ENCODE data around the gene IKZF1.

DNA sequence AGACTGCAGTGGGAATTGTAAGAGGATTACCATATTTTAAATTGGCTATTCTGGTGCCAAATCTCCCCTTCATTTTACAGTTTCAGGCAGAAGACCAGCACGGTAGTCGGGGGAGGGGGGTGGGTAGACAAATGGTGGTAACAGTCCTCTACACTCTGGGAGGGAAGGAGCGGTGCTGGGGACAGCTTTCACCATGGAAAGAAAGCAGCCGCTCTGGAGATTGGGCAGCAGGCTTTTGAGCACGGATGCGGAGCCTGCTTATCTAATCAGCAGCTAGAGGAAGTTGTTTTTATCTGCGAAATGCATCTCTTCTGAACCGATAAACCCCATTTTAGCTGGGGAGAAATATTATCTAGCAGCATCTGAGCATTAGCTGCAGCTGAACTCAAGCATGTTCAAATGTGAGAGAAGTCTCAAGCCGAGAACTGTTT, 28.7 kb downstream of the IKZF1 start:
- TF ChIP-seq, protein P1, sequence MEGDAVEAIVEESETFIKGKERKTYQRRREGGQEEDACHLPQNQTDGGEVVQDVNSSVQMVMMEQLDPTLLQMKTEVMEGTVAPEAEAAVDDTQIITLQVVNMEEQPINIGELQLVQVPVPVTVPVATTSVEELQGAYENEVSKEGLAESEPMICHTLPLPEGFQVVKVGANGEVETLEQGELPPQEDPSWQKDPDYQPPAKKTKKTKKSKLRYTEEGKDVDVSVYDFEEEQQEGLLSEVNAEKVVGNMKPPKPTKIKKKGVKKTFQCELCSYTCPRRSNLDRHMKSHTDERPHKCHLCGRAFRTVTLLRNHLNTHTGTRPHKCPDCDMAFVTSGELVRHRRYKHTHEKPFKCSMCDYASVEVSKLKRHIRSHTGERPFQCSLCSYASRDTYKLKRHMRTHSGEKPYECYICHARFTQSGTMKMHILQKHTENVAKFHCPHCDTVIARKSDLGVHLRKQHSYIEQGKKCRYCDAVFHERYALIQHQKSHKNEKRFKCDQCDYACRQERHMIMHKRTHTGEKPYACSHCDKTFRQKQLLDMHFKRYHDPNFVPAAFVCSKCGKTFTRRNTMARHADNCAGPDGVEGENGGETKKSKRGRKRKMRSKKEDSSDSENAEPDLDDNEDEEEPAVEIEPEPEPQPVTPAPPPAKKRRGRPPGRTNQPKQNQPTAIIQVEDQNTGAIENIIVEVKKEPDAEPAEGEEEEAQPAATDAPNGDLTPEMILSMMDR (IDR thresholded peaks at IDR 0.05 in 4 of 5, conservative IDR thresholded peaks at IDR 0.05 in 1 of 5) = no peak
- no peak for TF ChIP-seq POLR2A (IDR thresholded peaks at IDR 0.05)
